Activated CD4-positive, alpha-beta T cell treated with anti-CD3 and anti-CD28 coated beads, Interleukin-2, amount 10 ng/mL, durations not matched to agents 7 days and 5 days (primary cell): ENCODE data around the gene CTIF. TPM values are rescaled to one million over a fixed set of nuclear protein-coding genes. Genes with fewer than 3 reads are reported as not detected.

Experiments used
- CTCF ChIA-PET: fragments of 350-600 bp; sonication (Branson Sonifier 250); formaldehyde crosslinking; loops from one replicate; lab custom pipeline; 2021; ENCODE audit warnings: antibody characterized with exemption; lab: Charles Lee
- POLR2A ChIA-PET: fragments of 350-600 bp; sonication (Branson Sonifier 250); formaldehyde crosslinking; loops from one replicate; lab custom pipeline; 2021; ENCODE audit warnings: antibody characterized with exemption; lab: Charles Lee
- DNase-seq: peaks from one replicate; pipeline ENCODE4 v3.0.0-alpha.2; 2020
- H3K27ac Mint-ChIP-seq: one replicate; pipeline ENCODE4 v1.8.0; 2021; ENCODE audit warnings: mild to moderate bottlenecking, moderate library complexity, mixed read lengths
- H3K27me3 Mint-ChIP-seq: one replicate; pipeline ENCODE4 v1.8.0; 2021; ENCODE audit warnings: mixed read lengths
- H3K36me3 Mint-ChIP-seq: one replicate; pipeline ENCODE4 v1.8.0; 2021; ENCODE audit warnings: low read depth, mixed read lengths
- H3K4me1 Mint-ChIP-seq: one replicate; pipeline ENCODE4 v1.8.0; 2021; ENCODE audit warnings: mixed read lengths
- H3K4me3 Mint-ChIP-seq: one replicate; pipeline ENCODE4 v1.8.0; 2021; ENCODE audit warnings: mild to moderate bottlenecking, moderate library complexity, mixed read lengths
- H3K9me3 Mint-ChIP-seq: one replicate; pipeline ENCODE4 v1.8.0; 2021; ENCODE audit warnings: mixed read lengths
- total RNA-seq, 2 experiments: library from RNA; stranded (reverse); gene quantifications; one replicate each; pipeline ENCODE4 v1.2.3, GENCODE V29; 2021

The CTIF gene
- total RNA-seq, 2 experiments from 2014 or later, result 1.5 to 2.7 TPM

GRCh38 chr18:48678237-48679115 lies 139.6 kb downstream of the CTIF start:
- Mint-ChIP-seq H3K9me3 (no peaks in the 10 kb centered on the region), H3K36me3 (no peaks in the 10 kb centered on the region), H3K4me3 (no peak overlapping the region), H3K27me3 (peaks cover 2% of the 10 kb centered on the region), H3K27ac (no peak overlapping the region), H3K4me1 (peaks cover 4% of the 10 kb centered on the region)
- DNase-seq, result no peak
- ChIA-PET POLR2A (no interaction called here), CTCF (no interaction called here)

GRCh38 chr18:48679236-48679635 lies 140.4 kb downstream of the CTIF start:
- no peak overlapping the region for H3K27ac Mint-ChIP-seq
- DNase-seq, result no peak
- H3K36me3 Mint-ChIP-seq, result no peaks in the 10 kb centered on the region
- H3K9me3 Mint-ChIP-seq, result no peaks in the 10 kb centered on the region
- ChIA-PET CTCF (no interaction called here), POLR2A (no interaction called here)
- peaks cover 4% of the 10 kb centered on the region for H3K4me1 Mint-ChIP-seq
- H3K27me3 Mint-ChIP-seq, result peaks cover 2% of the 10 kb centered on the region
- H3K4me3 Mint-ChIP-seq, result no peak overlapping the region

GRCh38 chr18:48680339-48681250 lies 141.8 kb downstream of the CTIF start:
- Mint-ChIP-seq H3K27me3 (peaks cover 2% of the 10 kb centered on the region), H3K4me1 (peaks cover 4% of the 10 kb centered on the region), H3K27ac (no peak overlapping the region), H3K36me3 (no peaks in the 10 kb centered on the region), H3K9me3 (no peaks in the 10 kb centered on the region), H3K4me3 (no peak overlapping the region)
- ChIA-PET CTCF (interaction anchor here (0.5 kb wide), 1 partner anchor 257 kb away, joined by 3 read pairs; no protein-coding TSS in a partner anchor), POLR2A (no interaction called here)
- DNase-seq, result no peak

GRCh38 chr18:48682768-48683167 lies 143.9 kb downstream of the CTIF start:
- Mint-ChIP-seq H3K4me3 (no peak overlapping the region), H3K4me1 (peaks cover 4% of the 10 kb centered on the region), H3K36me3 (no peaks in the 10 kb centered on the region), H3K27ac (no peak overlapping the region), H3K9me3 (no peaks in the 10 kb centered on the region), H3K27me3 (no peaks in the 10 kb centered on the region)
- DNase-seq, result no peak
- CTCF ChIA-PET, result no interaction called here
- POLR2A ChIA-PET, result no interaction called here

GRCh38 chr18:48683197-48683596 lies 144.4 kb downstream of the CTIF start:
- Mint-ChIP-seq H3K27me3 (no peaks in the 10 kb centered on the region), H3K27ac (no peak overlapping the region), H3K4me1 (peaks cover 4% of the 10 kb centered on the region), H3K4me3 (no peak overlapping the region), H3K9me3 (no peaks in the 10 kb centered on the region), H3K36me3 (no peaks in the 10 kb centered on the region)
- POLR2A ChIA-PET, result no interaction called here
- no peak for DNase-seq
- CTCF ChIA-PET, result interaction anchor here (0.7 kb wide), 1 partner anchor 214 kb away, joined by 3 read pairs; no protein-coding TSS in a partner anchor

GRCh38 chr18:48683661-48684060 lies 144.8 kb downstream of the CTIF start:
- no peak overlapping the region for H3K27ac Mint-ChIP-seq
- POLR2A ChIA-PET, result no interaction called here
- H3K36me3 Mint-ChIP-seq, result no peaks in the 10 kb centered on the region
- CTCF ChIA-PET, result interaction anchor here (0.7 kb wide), 1 partner anchor 213 kb away, joined by 3 read pairs; no protein-coding TSS in a partner anchor
- no peaks in the 10 kb centered on the region for H3K27me3 Mint-ChIP-seq
- no peaks in the 10 kb centered on the region for H3K9me3 Mint-ChIP-seq
- H3K4me1 Mint-ChIP-seq, result peaks cover 4% of the 10 kb centered on the region
- no peak for DNase-seq
- no peak overlapping the region for H3K4me3 Mint-ChIP-seq

- CTCF ChIA-PET, result interaction anchor here (0.6 to 1.5 kb wide), 3 partner anchors 13 to 760 kb away, joined by 3 read pairs; no protein-coding TSS in a partner anchor
- Mint-ChIP-seq H3K27ac (no peak overlapping the region), H3K4me1 (no peaks in the 10 kb centered on the region), H3K27me3 (no peaks in the 10 kb centered on the region), H3K4me3 (no peak overlapping the region), H3K9me3 (no peaks in the 10 kb centered on the region), H3K36me3 (no peaks in the 10 kb centered on the region)
- POLR2A ChIA-PET, result no interaction called here
- DNase-seq, result no peak
These were observed 148.7 kb downstream of the CTIF start for GRCh38 chr18:48687346-48688042.

- no peaks in the 10 kb centered on the region for H3K27me3 Mint-ChIP-seq
- no peaks in the 10 kb centered on the region for H3K4me1 Mint-ChIP-seq
- CTCF ChIA-PET, result interaction anchor here (0.7 kb wide), 1 partner anchor 101 kb away, joined by 3 read pairs; no protein-coding TSS in a partner anchor
- H3K9me3 Mint-ChIP-seq, result no peaks in the 10 kb centered on the region
- DNase-seq, result no peak
- H3K36me3 Mint-ChIP-seq, result no peaks in the 10 kb centered on the region
- POLR2A ChIA-PET, result no interaction called here
- H3K27ac Mint-ChIP-seq, result no peak overlapping the region
- H3K4me3 Mint-ChIP-seq, result no peak overlapping the region
These were observed 150.1 kb downstream of the CTIF start for GRCh38 chr18:48688961-48689360.

- Mint-ChIP-seq H3K4me1 (no peaks in the 10 kb centered on the region), H3K27ac (no peak overlapping the region), H3K36me3 (no peaks in the 10 kb centered on the region), H3K4me3 (no peak overlapping the region), H3K9me3 (no peaks in the 10 kb centered on the region), H3K27me3 (no peaks in the 10 kb centered on the region)
- CTCF ChIA-PET, result interaction anchor here (0.5 to 0.7 kb wide), 2 partner anchors 102 to 659 kb away, joined by 3 read pairs; no protein-coding TSS in a partner anchor
- POLR2A ChIA-PET, result no interaction called here
- DNase-seq, result no peak
These were observed 150.7 kb downstream of the CTIF start for GRCh38 chr18:48689548-48689947.

- no peak for DNase-seq
- Mint-ChIP-seq H3K36me3 (no peaks in the 10 kb centered on the region), H3K27ac (no peak overlapping the region), H3K27me3 (peaks cover 2% of the 10 kb centered on the region), H3K4me3 (no peak overlapping the region), H3K4me1 (no peaks in the 10 kb centered on the region), H3K9me3 (no peaks in the 10 kb centered on the region)
- ChIA-PET POLR2A (no interaction called here), CTCF (interaction anchor here (0.6 kb wide), 1 partner anchor 503 kb away, joined by 4 read pairs; no protein-coding TSS in a partner anchor)
These were observed 151.7 kb downstream of the CTIF start for GRCh38 chr18:48690494-48690893.

GRCh38 chr18:48693006-48693405 lies 154.2 kb downstream of the CTIF start:
- no peak for DNase-seq
- POLR2A ChIA-PET, result no interaction called here
- no peaks in the 10 kb centered on the region for H3K9me3 Mint-ChIP-seq
- no peak overlapping the region for H3K4me3 Mint-ChIP-seq
- H3K4me1 Mint-ChIP-seq, result no peaks in the 10 kb centered on the region
- H3K27ac Mint-ChIP-seq, result no peak overlapping the region
- CTCF ChIA-PET, result no interaction called here
- H3K27me3 Mint-ChIP-seq, result peaks cover 2% of the 10 kb centered on the region
- H3K36me3 Mint-ChIP-seq, result no peaks in the 10 kb centered on the region

GRCh38 chr18:48693625-48694262 lies 154.9 kb downstream of the CTIF start:
- peaks cover 3% of the 10 kb centered on the region for H3K4me1 Mint-ChIP-seq
- H3K4me3 Mint-ChIP-seq, result no peak overlapping the region
- POLR2A ChIA-PET, result no interaction called here
- DNase-seq, result no peak
- CTCF ChIA-PET, result no interaction called here
- no peaks in the 10 kb centered on the region for H3K9me3 Mint-ChIP-seq
- peaks cover 2% of the 10 kb centered on the region for H3K27me3 Mint-ChIP-seq
- H3K36me3 Mint-ChIP-seq, result no peaks in the 10 kb centered on the region
- H3K27ac Mint-ChIP-seq, result no peak overlapping the region
